Muscle of back (tissue), 11 donors: Measurements from ENCODE around the gene MFSD1. TPM values are rescaled to one million over a fixed set of nuclear protein-coding genes. Genes with fewer than 3 reads are reported as not detected.
"Not testable (repeated sequence)": the region's sequence is repeated elsewhere in the genome, so short reads cannot be mapped to it uniquely, and the experiment has no call there.

Experiments used
- DNase-seq, 3 donors: peaks; one replicate each; pipeline versions ENCODE4 v3.0.0 to v3.0.0-alpha.2; 2013
- polyA plus RNA-seq, 10 donors: library from polyadenylated mRNA; unstranded; fragments of 120-200 nt; gene quantifications; one replicate each; pipeline ENCODE4 v1.2.1, GENCODE V29; 2013; ENCODE audit not compliant: insufficient read length in 10 of 10

Gene MFSD1
- polyA plus RNA-seq, 10 donors = 28.5 to 36.6 (median 30.4) TPM

DNA sequence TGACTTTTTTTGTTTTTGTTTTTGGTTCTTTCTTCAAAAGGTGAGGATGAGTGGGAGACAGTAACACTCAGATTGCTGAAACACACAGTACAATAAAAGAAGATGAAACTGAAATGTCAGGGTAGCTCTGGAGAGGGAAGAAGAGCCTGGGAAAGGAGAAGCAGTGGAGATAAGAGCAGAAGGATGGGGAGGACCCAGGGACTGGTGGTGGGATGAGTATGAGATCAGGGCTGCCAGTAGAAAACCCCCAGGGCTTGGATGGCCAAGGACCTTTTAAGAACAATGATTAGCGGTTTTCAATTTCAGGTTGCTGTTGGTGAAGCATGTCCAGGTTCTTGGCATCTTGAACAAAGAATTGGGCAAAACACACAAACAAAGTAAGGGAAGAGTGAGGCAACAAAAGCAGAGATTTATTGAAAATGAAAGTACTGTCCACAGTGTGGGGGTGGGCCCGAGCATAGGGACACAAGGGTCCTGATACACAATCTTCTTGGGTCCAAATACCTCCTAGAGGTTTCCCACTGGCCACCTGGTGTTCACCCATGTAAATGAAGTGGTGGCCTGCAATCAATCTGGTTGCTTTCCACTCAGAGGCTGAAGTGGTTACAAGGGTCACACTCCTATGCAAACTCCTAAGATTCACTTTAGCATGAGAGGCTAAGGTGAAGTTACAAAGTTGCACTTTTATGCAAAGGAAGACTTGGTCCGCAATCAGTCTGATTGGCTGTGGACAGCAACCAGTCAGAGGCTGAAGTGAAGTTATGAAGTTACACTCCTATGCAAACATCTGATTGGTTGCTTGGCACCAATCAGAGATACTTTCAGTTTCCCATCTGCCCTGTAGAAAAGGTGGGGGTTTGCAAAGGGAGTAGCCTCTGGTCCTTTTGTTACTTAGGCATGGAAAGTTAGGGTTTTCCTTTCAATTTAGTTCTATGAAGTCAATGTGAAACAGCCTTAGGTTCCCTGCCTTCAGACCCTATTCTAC is 26.1 kb upstream of the MFSD1 start:
- DNase-seq = no peak

DNA sequence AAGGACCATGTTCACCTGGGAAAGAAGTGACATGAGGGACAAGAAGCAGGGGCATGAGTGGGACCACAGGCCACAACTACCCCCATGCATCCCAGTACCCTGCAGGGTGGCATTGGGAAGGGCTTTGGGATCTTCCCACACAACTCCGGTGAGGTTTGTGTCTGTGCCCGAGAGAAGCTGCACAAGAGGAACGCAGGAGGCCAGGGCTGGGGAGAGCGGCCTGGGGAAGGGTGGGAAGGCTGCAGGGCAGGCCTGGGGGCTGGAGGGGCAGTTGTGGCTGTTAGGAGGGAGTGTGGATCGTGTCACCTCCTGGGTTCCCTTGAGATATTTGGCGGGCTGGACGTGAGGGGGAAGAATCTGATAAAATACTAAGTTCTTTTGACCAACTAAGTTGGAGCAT is 25.3 kb upstream of the MFSD1 start:
- no peak for DNase-seq

DNA sequence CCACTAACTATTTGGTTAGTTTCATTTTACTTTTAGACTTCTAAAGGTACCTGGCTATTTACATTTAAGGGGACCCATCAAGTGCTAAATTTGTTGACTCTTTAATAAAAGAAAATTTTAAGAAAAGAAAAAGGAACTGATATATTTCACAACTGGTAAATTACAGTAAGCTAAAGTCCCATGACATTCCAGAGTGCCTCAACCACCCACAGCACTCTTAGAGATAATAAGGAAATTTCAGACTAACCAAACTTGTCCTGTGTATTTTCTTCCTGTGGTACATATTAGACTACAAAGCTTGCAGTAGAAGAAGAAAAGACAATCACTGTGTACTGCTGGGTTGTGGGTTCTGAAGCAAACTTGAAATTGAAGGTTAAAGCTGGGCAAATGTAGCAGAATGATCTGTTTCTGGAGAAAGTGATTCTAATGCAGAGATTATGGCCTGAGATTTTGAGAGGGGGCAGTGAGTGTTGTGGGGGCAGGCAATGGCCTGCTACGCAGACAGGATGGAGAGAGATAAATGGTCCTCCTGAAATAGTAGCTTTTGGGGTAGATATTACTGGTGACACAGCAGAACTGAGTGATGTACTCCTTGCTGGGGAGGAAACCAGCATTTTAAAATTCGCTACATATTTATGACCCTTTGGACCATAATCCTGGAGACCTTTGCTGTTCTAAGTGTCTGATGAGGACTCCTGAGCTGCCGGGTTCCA is 24.5 kb upstream of the MFSD1 start:
- DNase-seq = no peak

- DNase-seq = no peak
Observed at GRCh38 chr3:158780766-158781165, 21.1 kb upstream of the MFSD1 start.

DNA sequence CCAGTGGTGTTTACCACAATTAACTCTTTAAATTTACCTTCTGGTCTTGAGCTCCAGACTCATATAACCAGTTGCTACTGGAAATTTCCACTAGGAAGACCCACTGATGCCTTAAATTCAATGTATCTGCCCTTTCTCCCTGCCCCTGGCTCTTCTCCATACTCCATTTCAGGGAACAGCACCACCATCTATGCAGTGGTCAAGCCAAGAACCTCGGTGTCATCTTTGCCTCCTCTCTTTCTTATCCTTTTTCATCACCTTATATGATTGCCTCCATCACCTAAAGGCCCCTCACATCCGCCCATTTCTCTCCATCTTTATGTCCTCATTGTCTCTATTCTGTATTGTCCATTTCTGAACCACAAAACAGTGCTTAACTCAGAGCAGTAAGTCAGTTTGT is 20.7 kb upstream of the MFSD1 start:
- DNase-seq = no peak

DNA sequence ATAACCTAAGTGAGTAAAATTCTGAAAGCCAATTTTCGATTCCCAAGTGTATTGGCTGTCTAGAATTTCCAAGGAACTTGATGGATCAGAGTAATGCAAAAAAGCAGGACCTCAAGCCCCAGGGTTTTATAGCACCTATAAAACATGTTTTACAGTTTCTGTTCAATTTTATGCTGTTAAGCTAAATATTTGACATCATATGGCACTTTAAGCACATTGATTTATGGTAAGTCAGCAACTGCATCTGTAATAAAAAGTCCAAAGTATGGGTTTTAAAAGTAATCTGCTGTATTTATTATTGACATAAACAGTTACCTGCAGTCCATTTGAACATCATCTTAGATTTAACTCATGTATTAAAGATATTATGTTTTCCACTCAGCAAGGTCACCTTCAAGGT is 20.0 kb upstream of the MFSD1 start:
- DNase-seq = no peak

DNA sequence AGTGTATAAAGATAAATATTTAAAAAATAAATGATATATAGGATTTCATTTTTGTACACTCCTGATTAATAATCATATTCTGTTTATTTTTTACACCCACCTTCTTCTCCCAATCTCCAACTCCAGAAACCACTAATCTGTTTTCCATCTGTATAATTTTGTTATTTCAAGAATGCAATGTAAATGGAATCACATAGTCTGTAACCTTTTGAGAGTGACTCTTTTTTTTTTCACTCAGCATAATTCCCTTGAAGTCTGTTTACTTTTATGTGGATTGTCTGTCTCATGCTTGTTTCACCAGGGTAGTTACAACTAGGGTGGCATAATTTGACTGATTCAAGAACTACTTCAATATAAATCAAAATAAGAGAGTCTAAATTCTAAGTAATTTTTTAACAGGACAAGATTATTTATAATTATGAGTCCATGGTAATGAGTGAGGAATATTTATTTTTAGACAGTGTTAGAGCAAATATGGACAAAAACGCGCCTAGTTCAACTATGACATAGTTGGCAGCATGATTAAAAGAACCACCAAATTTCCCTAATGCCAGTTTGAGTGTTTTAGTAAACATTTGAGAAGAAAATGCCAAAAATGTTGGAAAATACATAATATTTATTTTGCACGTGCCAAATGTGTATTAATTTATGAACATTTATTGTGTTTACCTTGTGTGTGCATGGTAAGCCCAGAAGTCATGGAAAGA is 19.4 kb upstream of the MFSD1 start:
- no peak for DNase-seq

GRCh38 chr3:158783051-158783450 is 18.8 kb upstream of the MFSD1 start:
- no peak for DNase-seq

- no peak for DNase-seq
Observed at GRCh38 chr3:158785972-158786371, 15.9 kb upstream of the MFSD1 start.

DNA sequence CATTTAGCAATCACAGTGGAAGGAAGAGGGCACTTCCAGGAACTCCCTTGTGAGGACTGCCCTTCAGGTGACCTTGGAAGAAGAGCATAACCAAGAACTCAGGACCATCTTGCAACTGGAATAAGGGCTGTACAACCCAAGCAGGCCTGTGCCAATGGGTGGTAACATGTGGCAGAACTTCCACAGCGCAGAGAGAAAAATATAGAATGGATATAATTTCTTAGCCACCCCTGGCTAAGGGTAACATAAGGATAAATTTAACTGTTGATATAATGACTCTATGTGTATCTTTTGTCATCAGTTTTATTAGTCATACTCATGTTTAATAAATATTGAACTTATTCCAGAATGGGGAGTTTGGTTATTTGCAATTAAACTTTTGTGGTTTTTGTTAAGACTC is 13.4 kb upstream of the MFSD1 start:
- DNase-seq = no peak

DNA sequence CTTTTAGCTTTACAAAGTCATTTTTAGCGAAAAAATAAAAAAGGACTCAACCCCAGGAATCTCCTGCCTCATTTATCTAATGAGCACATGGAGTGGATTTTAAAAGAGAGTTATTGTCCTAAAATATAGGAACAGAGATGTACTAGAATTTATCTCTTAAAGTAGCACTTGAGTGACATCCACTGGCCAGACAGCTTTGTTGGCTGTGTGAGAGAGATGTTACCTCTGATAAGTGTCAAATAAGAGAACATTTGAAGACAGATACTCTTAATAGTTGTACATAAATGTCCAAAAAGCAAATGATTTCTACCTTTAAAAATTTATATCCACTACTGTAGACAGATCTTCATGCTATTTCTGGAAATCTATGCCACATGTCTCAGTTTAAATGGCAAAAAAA is 12.3 kb upstream of the MFSD1 start:
- DNase-seq = peak in 2 of 3 donors; percentile 57 to 70

GRCh38 chr3:158790901-158791589 is 10.8 kb upstream of the MFSD1 start:
- peak; percentile 75 to 87 (median 79) for DNase-seq

- DNase-seq = not testable (repeated sequence)
Observed at GRCh38 chr3:158791590-158791920, 10.3 kb upstream of the MFSD1 start.

DNA sequence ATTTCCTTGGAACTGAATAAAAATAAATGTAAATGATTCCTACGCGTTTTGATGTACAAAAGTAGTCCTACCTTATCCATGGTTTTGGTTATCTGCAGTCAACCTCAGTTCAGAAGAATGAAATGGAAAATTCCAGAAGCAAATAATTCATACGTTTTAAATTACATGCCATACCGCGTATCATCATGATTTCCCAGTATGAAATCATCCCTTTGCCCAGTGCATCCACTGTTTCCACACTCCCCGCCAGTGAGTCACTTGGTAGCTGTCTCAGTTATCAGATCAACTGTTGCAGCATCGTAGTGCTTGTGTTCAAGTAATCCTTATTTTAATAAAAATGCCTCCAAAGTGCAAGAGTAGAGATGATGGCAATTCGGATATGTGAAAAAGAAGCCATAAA is 9.1 kb upstream of the MFSD1 start:
- DNase-seq = peak in 1 of 3 donors; percentile 73

GRCh38 chr3:158794206-158794605 is 7.6 kb upstream of the MFSD1 start:
- DNase-seq = no peak

DNA sequence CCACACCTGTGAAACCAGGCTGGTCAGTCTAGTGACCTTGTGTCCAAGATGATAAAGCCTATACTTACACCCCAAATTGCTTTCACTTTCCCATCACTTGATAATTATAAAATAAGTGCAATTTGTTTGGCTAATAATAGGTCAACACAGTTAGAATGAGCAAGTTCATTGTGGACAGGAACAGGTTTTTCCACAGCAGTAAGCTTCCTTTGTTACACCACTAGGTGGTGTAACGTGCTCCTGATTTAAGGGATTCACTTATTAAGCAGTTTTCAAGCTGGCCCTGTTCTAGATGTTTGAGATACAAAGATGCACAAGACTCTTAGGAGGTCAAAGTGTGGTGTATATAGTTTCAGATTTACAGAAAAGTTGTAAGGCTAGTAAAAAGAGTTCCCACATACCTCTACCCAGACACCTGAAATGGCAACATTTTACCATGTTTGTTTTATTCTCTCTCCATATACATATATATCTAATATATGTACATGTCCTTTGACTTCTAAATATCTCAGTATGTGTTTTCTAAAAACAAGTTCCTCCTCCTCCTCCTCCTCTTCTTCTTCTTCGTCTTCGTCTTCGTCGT is 6.8 kb upstream of the MFSD1 start:
- DNase-seq = no peak

DNA sequence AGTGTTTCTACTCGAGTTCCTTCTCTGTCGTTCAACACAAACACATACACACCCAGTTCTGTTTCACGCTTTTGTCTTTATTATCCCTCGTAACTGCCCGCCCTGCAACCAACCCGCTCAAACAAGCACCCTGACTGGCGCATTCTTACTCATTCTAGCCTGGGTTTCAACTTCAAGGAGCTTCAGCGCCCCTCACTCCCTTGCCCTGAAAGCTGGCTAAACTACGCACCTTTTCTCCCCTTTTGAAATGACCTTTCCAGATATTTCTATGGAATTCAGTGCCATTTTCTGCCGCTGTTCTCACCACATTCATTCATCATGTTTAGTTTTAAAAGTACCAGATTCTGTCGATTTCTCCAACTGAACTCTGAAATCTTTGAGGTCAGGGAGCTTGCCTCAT is 653 bp upstream of the MFSD1 start:
- DNase-seq = peak in 1 of 3 donors; percentile 70

GRCh38 chr3:158802409-158803268 is 785 bp downstream of the MFSD1 start:
- no peak for DNase-seq

DNA sequence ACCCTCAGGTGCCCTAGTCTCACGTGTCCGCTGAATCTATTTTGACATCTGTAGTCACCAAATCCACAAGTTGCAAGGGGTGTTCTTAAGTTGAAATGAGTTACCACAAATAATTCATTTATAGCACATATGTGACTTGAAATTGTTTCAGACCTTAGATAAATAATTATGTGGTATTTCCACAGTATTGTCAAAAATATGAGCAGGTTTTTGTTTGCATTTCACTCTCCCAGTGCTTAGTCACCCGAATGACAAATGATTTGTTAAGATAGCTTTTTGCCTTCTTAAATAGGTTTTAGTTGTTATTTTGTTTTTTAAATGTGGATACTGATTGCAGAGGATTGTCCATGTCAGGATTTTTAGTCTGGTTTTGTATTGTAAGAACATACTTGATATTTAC is 2.6 kb downstream of the MFSD1 start:
- no peak for DNase-seq

DNA sequence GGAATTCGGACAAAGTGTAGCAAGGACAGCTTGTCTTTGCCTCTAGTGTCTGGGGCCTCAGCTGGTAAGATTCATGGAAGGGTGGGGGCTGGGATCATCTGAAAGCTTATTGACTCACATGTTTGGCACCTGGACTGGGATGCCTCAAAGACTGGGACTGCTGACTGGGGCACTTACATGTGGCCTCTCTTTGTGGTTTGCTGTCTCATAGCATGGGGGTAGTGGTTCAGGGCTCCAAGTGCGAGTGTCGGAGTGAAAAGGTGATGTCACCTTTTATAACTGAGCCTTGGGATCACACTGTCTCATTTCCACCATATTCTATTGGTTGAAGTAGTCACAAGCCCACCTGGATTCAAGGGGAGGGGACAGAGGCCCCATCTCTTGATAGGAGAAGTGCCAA is 6.8 kb downstream of the MFSD1 start:
- peak in 1 of 3 donors; percentile 62 for DNase-seq
